ENCODE results near the gene SLCO1A2. TPM values are rescaled to one million over a fixed set of nuclear protein-coding genes. Genes with fewer than 3 reads are reported as not detected.

The SLCO1A2 gene
- total and polyA plus RNA-seq, 2 donors from 2014 or later: 0.15 to 0.31 TPM

DNA sequence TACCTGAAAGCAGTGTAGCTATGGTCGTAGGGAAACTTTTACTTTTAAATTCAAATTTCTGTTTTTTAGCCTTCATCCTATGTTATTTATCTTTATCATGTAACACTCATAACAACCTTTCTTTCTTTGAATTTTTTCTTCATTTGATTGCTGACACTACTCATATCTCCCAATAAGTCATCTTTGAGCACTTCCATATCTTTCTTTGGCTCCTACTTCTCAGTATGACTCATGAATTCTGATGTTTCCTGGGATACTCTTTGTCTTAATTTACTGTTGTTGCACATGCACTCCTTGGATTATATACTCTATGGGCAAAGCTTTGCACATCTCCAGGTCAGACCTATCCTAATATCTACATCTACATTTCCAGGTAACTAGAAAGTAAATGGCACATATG lies 19.9 kb upstream of the SLCO1A2 start:
- Histone ChIP-seq H3K9me3 (ENCODE audit: control insufficient read depth in 2 of 3, insufficient read depth in 1 of 3, low read length in 3 of 3) (no peaks in the 10 kb centered on the region), H3K4me1 (ENCODE audit: control insufficient read depth in 2 of 3, insufficient read depth in 2 of 3, low read depth in 1 of 3, low read length in 3 of 3) (no peaks in the 10 kb centered on the region), H3K9ac (ENCODE audit: low read length in 3 of 3) (no peak overlapping the region), H3K27me3 (ENCODE audit: control insufficient read depth, insufficient read depth, low read length) (no peaks in the 10 kb centered on the region), H3K4me3 (ENCODE audit: low read length in 3 of 3) (no peak overlapping the region), H3K36me3 (ENCODE audit: control insufficient read depth in 2 of 3, insufficient read depth in 3 of 3, low read length in 3 of 3) (no peaks in the 10 kb centered on the region), H3K27ac (ENCODE audit: low read depth in 2 of 2, low read length in 2 of 2) (no peak overlapping the region)
- DNase-seq: no peak
- FAIRE-seq: no peak
- TF ChIP-seq, protein P1, sequence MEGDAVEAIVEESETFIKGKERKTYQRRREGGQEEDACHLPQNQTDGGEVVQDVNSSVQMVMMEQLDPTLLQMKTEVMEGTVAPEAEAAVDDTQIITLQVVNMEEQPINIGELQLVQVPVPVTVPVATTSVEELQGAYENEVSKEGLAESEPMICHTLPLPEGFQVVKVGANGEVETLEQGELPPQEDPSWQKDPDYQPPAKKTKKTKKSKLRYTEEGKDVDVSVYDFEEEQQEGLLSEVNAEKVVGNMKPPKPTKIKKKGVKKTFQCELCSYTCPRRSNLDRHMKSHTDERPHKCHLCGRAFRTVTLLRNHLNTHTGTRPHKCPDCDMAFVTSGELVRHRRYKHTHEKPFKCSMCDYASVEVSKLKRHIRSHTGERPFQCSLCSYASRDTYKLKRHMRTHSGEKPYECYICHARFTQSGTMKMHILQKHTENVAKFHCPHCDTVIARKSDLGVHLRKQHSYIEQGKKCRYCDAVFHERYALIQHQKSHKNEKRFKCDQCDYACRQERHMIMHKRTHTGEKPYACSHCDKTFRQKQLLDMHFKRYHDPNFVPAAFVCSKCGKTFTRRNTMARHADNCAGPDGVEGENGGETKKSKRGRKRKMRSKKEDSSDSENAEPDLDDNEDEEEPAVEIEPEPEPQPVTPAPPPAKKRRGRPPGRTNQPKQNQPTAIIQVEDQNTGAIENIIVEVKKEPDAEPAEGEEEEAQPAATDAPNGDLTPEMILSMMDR (IDR thresholded peaks at IDR 0.05; ENCODE audit: borderline replicate concordance, extremely low read depth, insufficient read depth): no peak
- intact Hi-C loops (cut with DNase I): no loop called here

DNA sequence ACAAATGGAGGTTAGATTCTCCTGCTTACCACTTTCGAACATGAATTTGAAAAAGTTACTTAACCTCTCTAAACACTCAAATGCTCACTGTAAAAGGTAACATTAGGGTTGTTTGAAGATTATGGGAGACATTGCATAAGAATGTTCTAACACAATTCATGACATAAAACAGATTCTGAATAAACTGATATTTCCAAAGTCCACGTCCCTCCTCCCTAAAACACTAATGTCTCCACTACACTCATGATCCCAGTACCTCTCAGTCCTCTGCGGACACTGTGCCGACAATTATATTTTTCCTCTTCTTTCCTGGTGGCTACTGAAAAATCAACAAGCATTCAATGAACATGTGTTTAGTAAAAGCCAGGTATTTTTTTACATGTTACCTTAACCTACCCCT lies 19.2 kb upstream of the SLCO1A2 start:
- Histone ChIP-seq H3K27me3 (ENCODE audit: control insufficient read depth, insufficient read depth, low read length) (no peaks in the 10 kb centered on the region), H3K27ac (ENCODE audit: low read depth in 2 of 2, low read length in 2 of 2) (no peak overlapping the region), H3K4me3 (ENCODE audit: low read length in 3 of 3) (no peak overlapping the region), H3K4me1 (ENCODE audit: control insufficient read depth in 2 of 3, insufficient read depth in 2 of 3, low read depth in 1 of 3, low read length in 3 of 3) (no peaks in the 10 kb centered on the region), H3K9ac (ENCODE audit: low read length in 3 of 3) (no peak overlapping the region), H3K9me3 (ENCODE audit: control insufficient read depth in 2 of 3, insufficient read depth in 1 of 3, low read length in 3 of 3) (no peaks in the 10 kb centered on the region), H3K36me3 (ENCODE audit: control insufficient read depth in 2 of 3, insufficient read depth in 3 of 3, low read length in 3 of 3) (no peaks in the 10 kb centered on the region)
- TF ChIP-seq, protein P1 (IDR thresholded peaks at IDR 0.05; ENCODE audit: borderline replicate concordance, extremely low read depth, insufficient read depth): no peak
- FAIRE-seq (no peak), DNase-seq (no peak)
- intact Hi-C loops (cut with DNase I): no loop called here

DNA sequence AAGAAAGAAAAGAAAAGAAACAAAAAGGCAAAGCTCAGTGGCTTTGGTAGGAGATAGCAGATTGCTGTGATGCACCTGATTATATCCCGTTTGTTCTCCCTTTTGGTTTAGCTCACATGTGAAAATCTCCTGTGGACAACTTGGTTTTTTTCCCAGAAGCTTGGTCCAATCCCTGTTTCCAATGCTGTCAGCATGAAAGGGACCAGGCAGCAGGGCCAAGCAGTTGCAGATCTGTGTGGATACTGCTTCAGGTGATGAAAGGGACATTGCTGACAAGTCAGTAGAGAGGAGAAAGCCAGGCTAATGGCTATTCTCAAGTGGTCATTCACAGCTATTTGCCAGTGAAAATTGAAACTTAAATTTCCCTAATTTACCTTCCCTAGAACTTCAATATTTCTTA lies 18.8 kb upstream of the SLCO1A2 start:
- TF ChIP-seq, protein P1 (IDR thresholded peaks at IDR 0.05; ENCODE audit: borderline replicate concordance, extremely low read depth, insufficient read depth): no peak
- Histone ChIP-seq H3K4me1 (ENCODE audit: control insufficient read depth in 2 of 3, insufficient read depth in 2 of 3, low read depth in 1 of 3, low read length in 3 of 3) (no peaks in the 10 kb centered on the region), H3K9ac (ENCODE audit: low read length in 3 of 3) (no peak overlapping the region), H3K27ac (ENCODE audit: low read depth in 2 of 2, low read length in 2 of 2) (no peak overlapping the region), H3K9me3 (ENCODE audit: control insufficient read depth in 2 of 3, insufficient read depth in 1 of 3, low read length in 3 of 3) (no peaks in the 10 kb centered on the region), H3K27me3 (ENCODE audit: control insufficient read depth, insufficient read depth, low read length) (no peaks in the 10 kb centered on the region), H3K4me3 (ENCODE audit: low read length in 3 of 3) (no peak overlapping the region), H3K36me3 (ENCODE audit: control insufficient read depth in 2 of 3, insufficient read depth in 3 of 3, low read length in 3 of 3) (no peaks in the 10 kb centered on the region)
- FAIRE-seq: no peak
- DNase-seq: no peak
- intact Hi-C loops (cut with DNase I): no loop called here

DNA sequence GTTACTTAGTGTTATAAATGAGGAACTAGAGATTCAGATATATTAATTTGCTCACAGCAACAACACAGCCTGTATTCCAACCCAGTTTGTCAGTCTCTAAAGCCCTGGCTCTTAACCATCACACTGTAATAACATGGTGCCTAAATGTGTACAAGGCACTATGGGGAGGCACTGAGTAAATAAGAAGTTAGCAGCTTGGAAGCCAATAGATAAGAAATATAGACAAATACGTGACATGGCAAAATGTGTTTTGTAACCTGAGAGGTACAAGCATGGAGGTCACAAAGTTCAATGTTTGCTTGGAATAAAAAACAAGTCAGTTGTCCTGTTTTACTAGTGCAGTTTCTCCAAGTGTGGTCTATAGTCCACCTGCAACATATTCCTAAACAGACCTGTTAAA lies 16.3 kb upstream of the SLCO1A2 start:
- Histone ChIP-seq H3K27ac (ENCODE audit: low read depth in 2 of 2, low read length in 2 of 2) (no peak overlapping the region), H3K4me3 (ENCODE audit: low read length in 3 of 3) (no peak overlapping the region), H3K9me3 (ENCODE audit: control insufficient read depth in 2 of 3, insufficient read depth in 1 of 3, low read length in 3 of 3) (no peaks in the 10 kb centered on the region), H3K4me1 (ENCODE audit: control insufficient read depth in 2 of 3, insufficient read depth in 2 of 3, low read depth in 1 of 3, low read length in 3 of 3) (no peaks in the 10 kb centered on the region), H3K9ac (ENCODE audit: low read length in 3 of 3) (no peak overlapping the region), H3K36me3 (ENCODE audit: control insufficient read depth in 2 of 3, insufficient read depth in 3 of 3, low read length in 3 of 3) (no peaks in the 10 kb centered on the region), H3K27me3 (ENCODE audit: control insufficient read depth, insufficient read depth, low read length) (no peaks in the 10 kb centered on the region)
- TF ChIP-seq, protein P1 (IDR thresholded peaks at IDR 0.05; ENCODE audit: borderline replicate concordance, extremely low read depth, insufficient read depth): no peak
- DNase-seq: no peak
- no peak for FAIRE-seq
- intact Hi-C loops (cut with DNase I): no loop called here
